ENCODE data around the gene UBALD1.
"Not testable (repeated sequence)": the region's sequence is repeated elsewhere in the genome, so short reads cannot be mapped to it uniquely, and the experiment has no call there.

The UBALD1 gene

GRCh38 chr16:4593086-4593485, 21.6 kb downstream of the UBALD1 start:
- no peak for DNase-seq

- DNase-seq = no peak
Measured at GRCh38 chr16:4591706-4592470, 22.8 kb downstream of the UBALD1 start.

GRCh38 chr16:4591191-4591590, 23.5 kb downstream of the UBALD1 start:
- DNase-seq = no peak

- DNase-seq = no peak
Measured at GRCh38 chr16:4588961-4589360, 25.7 kb downstream of the UBALD1 start.

- DNase-seq = no peak
Measured at GRCh38 chr16:4588386-4588785, 26.3 kb downstream of the UBALD1 start.

- DNase-seq = no peak
Measured at GRCh38 chr16:4586291-4586690, 28.4 kb downstream of the UBALD1 start.

- DNase-seq = no peak
Measured at GRCh38 chr16:4583906-4584305, 30.8 kb downstream of the UBALD1 start.

GRCh38 chr16:4580250-4580649, 34.4 kb downstream of the UBALD1 start:
- DNase-seq = no peak

GRCh38 chr16:4578961-4579530, 35.6 kb downstream of the UBALD1 start:
- DNase-seq = no peak

GRCh38 chr16:4576008-4576407, 38.7 kb downstream of the UBALD1 start:
- no peak for DNase-seq

GRCh38 chr16:4574919-4575705, 39.6 kb downstream of the UBALD1 start:
- DNase-seq = no peak

GRCh38 chr16:4573926-4574325, 40.8 kb downstream of the UBALD1 start:
- DNase-seq = not testable (repeated sequence)

GRCh38 chr16:4572715-4573114, 42.0 kb downstream of the UBALD1 start:
- DNase-seq = no peak

GRCh38 chr16:4570688-4571321, 43.9 kb downstream of the UBALD1 start:
- DNase-seq = no peak

- DNase-seq = no peak
Measured at GRCh38 chr16:4570086-4570485, 44.6 kb downstream of the UBALD1 start.

GRCh38 chr16:4566144-4566543, 48.5 kb downstream of the UBALD1 start:
- no peak for DNase-seq

GRCh38 chr16:4564661-4565267, 49.9 kb downstream of the UBALD1 start:
- no peak for DNase-seq

- no peak for DNase-seq
Measured at GRCh38 chr16:4561596-4561995, 53.1 kb downstream of the UBALD1 start.

Measured in DMS153 (cell line).